Activated CD4-positive, alpha-beta T cell treated with anti-CD3 and anti-CD28 coated beads, Interleukin-2, amount 50 U/mL, for 24 hours (primary cell): Measurements from ENCODE around the gene MLST8.

Source experiments
- DNase-seq, 2 donors: peaks; one replicate each; pipeline ENCODE4 v3.0.0-alpha.2; 2020; ENCODE audit warnings: low read depth in 1 of 2, low spot score in 1 of 2

Gene MLST8

GRCh38 chr16:2208308-2208707 is 3.1 kb downstream of the MLST8 start:
- DNase-seq, result no peak

- DNase-seq, result no peak
Measured at GRCh38 chr16:2208772-2209171, 3.5 kb downstream of the MLST8 start.

- DNase-seq, result no peak
Measured at GRCh38 chr16:2209258-2210008, 4.2 kb downstream of the MLST8 start.

GRCh38 chr16:2210009-2210332 is 4.7 kb downstream of the MLST8 start:
- DNase-seq, result no peak

- DNase-seq, result no peak
Measured at GRCh38 chr16:2210386-2211365, 5.4 kb downstream of the MLST8 start, which contains the start of gene BRICD5. Gene BRICD5, minus strand, starts transcription at chr16:2210863. Its CDS starts 30 bp downstream, at chr16:2210833.

GRCh38 chr16:2211923-2212347 is 6.7 kb downstream of the MLST8 start:
- DNase-seq, result no peak

GRCh38 chr16:2212362-2213324 is 7.4 kb downstream of the MLST8 start:
- no peak for DNase-seq

GRCh38 chr16:2213817-2214718 is 8.8 kb downstream of the MLST8 start:
- no peak for DNase-seq

GRCh38 chr16:2214719-2214968 is 9.4 kb downstream of the MLST8 start, which contains the start of gene PGP:
Gene PGP, minus strand, starts transcription at chr16:2214840. Its CDS starts 63 bp downstream, at chr16:2214777.
- DNase-seq, result no peak

GRCh38 chr16:2216330-2216729 is 11.1 kb downstream of the MLST8 start:
- DNase-seq, result no peak

- peak; percentile 99 for DNase-seq
Measured at GRCh38 chr16:2223221-2223941, 18.1 kb downstream of the MLST8 start, which contains the start of gene E4F1. Gene E4F1, plus strand, starts transcription at chr16:2223591. Its CDS starts 23 bp downstream, at chr16:2223614.

GRCh38 chr16:2223942-2224486 is 18.8 kb downstream of the MLST8 start:
- DNase-seq, result no peak

GRCh38 chr16:2226245-2226793 is 21.1 kb downstream of the MLST8 start:
- no peak for DNase-seq

- no peak for DNase-seq
Measured at GRCh38 chr16:2226918-2227317, 21.7 kb downstream of the MLST8 start.

- no peak for DNase-seq
Measured at GRCh38 chr16:2228161-2228824, 23.0 kb downstream of the MLST8 start.

- DNase-seq, result no peak
Measured at GRCh38 chr16:2229091-2229490, 23.8 kb downstream of the MLST8 start.

- DNase-seq, result no peak
Measured at GRCh38 chr16:2229632-2230250, 24.5 kb downstream of the MLST8 start.

- no peak for DNase-seq
Measured at GRCh38 chr16:2230376-2230775, 25.1 kb downstream of the MLST8 start.
